OCI-LY3 (cell line): ENCODE measurements around the gene SLC12A6.

Source experiments
- EZH2phosphoT487 ChIP-seq: fragments of 200-600 bp; shearing (Covaris generic); IDR thresholded peaks from 2 replicates; pipeline ENCODE4 v1.6.1; 2018; ENCODE audit warnings: antibody characterized with exemption, mixed run types, low read depth
- TF ChIP-seq, protein P1 (sequence below): fragments of 200-600, 300-600 bp; sonication (generic); IDR thresholded peaks from 2 replicates; pipeline ENCODE4 v1.5.1; 2014; ENCODE audit warnings: antibody characterized with exemption, low read length, low read depth

DNA sequence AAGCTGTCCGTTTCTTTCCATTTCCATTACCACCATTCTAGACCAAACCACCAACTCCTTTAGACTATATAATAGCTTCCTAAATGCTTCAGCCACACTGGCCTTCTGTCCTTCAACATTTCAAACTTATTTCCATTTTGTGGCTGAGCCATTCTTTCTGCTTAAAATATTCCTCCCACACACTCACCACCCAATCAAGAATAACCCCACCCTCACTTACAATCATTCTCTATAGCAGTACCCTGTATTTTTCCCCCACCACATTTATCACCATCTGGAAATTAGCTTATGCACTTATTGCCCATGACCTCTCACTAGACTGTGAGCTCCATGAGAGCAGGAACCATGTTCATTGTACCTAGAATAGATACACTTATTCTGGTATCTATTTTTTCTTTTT lies 134.3 kb downstream of the SLC12A6 start:
- TF ChIP-seq, protein P1, sequence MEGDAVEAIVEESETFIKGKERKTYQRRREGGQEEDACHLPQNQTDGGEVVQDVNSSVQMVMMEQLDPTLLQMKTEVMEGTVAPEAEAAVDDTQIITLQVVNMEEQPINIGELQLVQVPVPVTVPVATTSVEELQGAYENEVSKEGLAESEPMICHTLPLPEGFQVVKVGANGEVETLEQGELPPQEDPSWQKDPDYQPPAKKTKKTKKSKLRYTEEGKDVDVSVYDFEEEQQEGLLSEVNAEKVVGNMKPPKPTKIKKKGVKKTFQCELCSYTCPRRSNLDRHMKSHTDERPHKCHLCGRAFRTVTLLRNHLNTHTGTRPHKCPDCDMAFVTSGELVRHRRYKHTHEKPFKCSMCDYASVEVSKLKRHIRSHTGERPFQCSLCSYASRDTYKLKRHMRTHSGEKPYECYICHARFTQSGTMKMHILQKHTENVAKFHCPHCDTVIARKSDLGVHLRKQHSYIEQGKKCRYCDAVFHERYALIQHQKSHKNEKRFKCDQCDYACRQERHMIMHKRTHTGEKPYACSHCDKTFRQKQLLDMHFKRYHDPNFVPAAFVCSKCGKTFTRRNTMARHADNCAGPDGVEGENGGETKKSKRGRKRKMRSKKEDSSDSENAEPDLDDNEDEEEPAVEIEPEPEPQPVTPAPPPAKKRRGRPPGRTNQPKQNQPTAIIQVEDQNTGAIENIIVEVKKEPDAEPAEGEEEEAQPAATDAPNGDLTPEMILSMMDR, result no peak
- no peak for TF ChIP-seq EZH2phosphoT487
